HG03575 (cell line): ENCODE results near the gene SCG3.

ENCODE experiments used
- ATAC-seq: cut with Tn5 transposase; IDR thresholded peaks from one replicate; pipeline ENCODE4 v1.9.1; 2021; ENCODE audit not compliant: unreplicated experiment, insufficient number of reproducible peaks, low FRiP score; ENCODE audit errors: extremely low read depth

Gene SCG3

GRCh38 chr15:51721199-51721960, 40.1 kb downstream of the SCG3 start:
- no peak for ATAC-seq

- ATAC-seq = no peak
These were observed 42.9 kb downstream of the SCG3 start for GRCh38 chr15:51724199-51724598.

GRCh38 chr15:51724673-51725072, 43.4 kb downstream of the SCG3 start:
- ATAC-seq = no peak

- ATAC-seq = no peak
These were observed 45.2 kb downstream of the SCG3 start for GRCh38 chr15:51726302-51727073.

GRCh38 chr15:51727141-51727897, 46.0 kb downstream of the SCG3 start:
- no peak for ATAC-seq

- peak; percentile 31 for ATAC-seq
These were observed 50.4 kb downstream of the SCG3 start for GRCh38 chr15:51731549-51732267.

- ATAC-seq = no peak
These were observed 51.3 kb downstream of the SCG3 start for GRCh38 chr15:51732646-51733045.

GRCh38 chr15:51735228-51736010, 54.1 kb downstream of the SCG3 start:
- ATAC-seq = no peak

- ATAC-seq = no peak
These were observed 54.8 kb downstream of the SCG3 start for GRCh38 chr15:51736069-51736468.

GRCh38 chr15:51736751-51737521, 55.6 kb downstream of the SCG3 start:
- ATAC-seq = no peak

GRCh38 chr15:51737522-51738305, 56.4 kb downstream of the SCG3 start, which contains the start of gene LYSMD2:
Gene LYSMD2 (minus strand): TSS chr15:51737655. CDS start chr15:51737622, 33 bp downstream.
- no peak for ATAC-seq

GRCh38 chr15:51738553-51738952, 57.2 kb downstream of the SCG3 start:
- ATAC-seq = no peak

- no peak for ATAC-seq
These were observed 57.9 kb downstream of the SCG3 start for GRCh38 chr15:51739061-51739712.

- ATAC-seq = no peak
These were observed 68.0 kb downstream of the SCG3 start for GRCh38 chr15:51749307-51749706.

GRCh38 chr15:51750186-51750585, 68.9 kb downstream of the SCG3 start:
- ATAC-seq = no peak
